Measurements from ENCODE around the gene MRPL18. TPM values are rescaled to one million over a fixed set of nuclear protein-coding genes. Genes with fewer than 3 reads are reported as not detected.

MRPL18 gene
- total and polyA plus RNA-seq, 2 of the 8 experiments (the other 6 are each of a cell fraction or from before 2014, with no cell fraction given): 58.7 to 79.8 TPM

DNA sequence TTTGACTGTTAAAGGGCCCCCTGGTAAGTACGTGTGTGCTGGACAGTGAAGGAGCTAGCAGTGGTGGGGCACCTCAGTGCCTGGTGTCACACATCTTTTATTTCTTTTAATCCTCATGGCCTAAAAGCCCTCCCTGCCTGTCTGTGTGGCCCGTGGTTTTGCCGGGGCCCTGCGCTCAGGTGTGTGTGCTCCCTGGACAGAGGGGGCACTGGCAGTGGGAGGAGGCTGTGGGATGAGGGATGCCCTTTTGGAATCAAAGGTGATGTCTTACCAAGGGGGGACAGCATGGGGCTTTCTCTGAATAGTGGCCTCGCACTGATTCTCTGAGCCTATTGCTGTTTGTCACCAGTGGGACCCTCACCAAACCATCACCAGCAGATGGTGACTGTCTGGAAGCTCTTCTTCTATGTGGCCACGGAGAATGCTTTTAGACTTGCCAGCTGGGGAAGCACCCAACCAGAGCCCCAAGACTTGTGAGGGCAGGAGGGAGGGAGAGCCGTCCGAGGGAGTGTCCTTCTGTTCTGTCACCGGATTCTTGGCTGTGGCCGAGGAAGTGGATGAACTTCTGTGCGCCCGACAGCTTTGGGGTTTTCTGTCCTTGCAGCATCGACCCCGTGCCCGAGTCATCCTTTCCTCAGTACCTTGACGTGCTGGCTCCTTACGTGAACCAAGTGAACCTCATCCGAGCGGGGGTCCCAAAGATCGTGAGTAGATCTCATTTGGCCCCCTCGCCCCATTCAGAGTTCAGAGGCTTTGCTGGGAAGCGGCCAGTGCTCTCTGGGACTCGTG is 27.9 kb downstream of the MRPL18 start:
- no peak overlapping the region for H3K9ac ChIP-seq (replicated peaks in 1 of 4; ENCODE audit: extremely low read depth in 1 of 4, low read depth in 3 of 4, low read length in 3 of 4)
- no peak overlapping the region for H2BK12ac ChIP-seq (ENCODE audit: low read depth, low read length)
- WGBS, 2 experiments (ENCODE audit: extremely low coverage in 1 of 2, insufficient coverage in 1 of 2, insufficient read length in 1 of 2, insufficient replicate concordance in 2 of 2, low coverage in 1 of 2, low lambda C conversion rate in 2 of 2, missing lambda C conversion rate in 1 of 2): 92% methylated on average over 23 of the region's 23 CpGs; no CpG with 5 or more reads in 1 of the 2 experiments
- no peaks in the 10 kb centered on the region; a peak in 1 of 4 replicates for H3K79me2 ChIP-seq (ENCODE audit: control insufficient read depth in 1 of 2, insufficient read depth in 2 of 2, low read length in 2 of 2)
- no peak overlapping the region for H2BK5ac ChIP-seq (ENCODE audit: low read depth, low read length)
- no peak overlapping the region for H3K23ac ChIP-seq (ENCODE audit: insufficient read length)
- H4K5ac ChIP-seq (ENCODE audit: insufficient read length, low read depth, low read length): no peak overlapping the region
- H3K27me3 ChIP-seq (replicated peaks in 1 of 4; ENCODE audit: control insufficient read depth in 3 of 4, extremely low read depth in 1 of 4, insufficient read depth in 3 of 4, low read length in 3 of 4): no peaks in the 10 kb centered on the region
- no peak overlapping the region for H2BK15ac ChIP-seq (ENCODE audit: low read length)
- no peak overlapping the region for H4K91ac ChIP-seq (replicated peaks; ENCODE audit: insufficient read length, low read length)
- no peaks in the 10 kb centered on the region for H3K23me2 ChIP-seq (ENCODE audit: low read depth, low read length)
- no peak overlapping the region for H3K4me2 ChIP-seq (ENCODE audit: insufficient read depth in 1 of 2, low read depth in 2 of 2, low read length in 2 of 2)
- no peak overlapping the region for H2BK20ac ChIP-seq (ENCODE audit: low read length)
- FAIRE-seq (no peak), DNase-seq (ENCODE audit: low read depth in 1 of 2, low spot score in 2 of 2) (no peak)
- H3K27ac ChIP-seq (ENCODE audit: low read depth, low read length): no peak overlapping the region
- H3K79me1 ChIP-seq (ENCODE audit: low read depth, low read length): no peaks in the 10 kb centered on the region
- no peak overlapping the region for H3K4ac ChIP-seq (replicated peaks; ENCODE audit: insufficient read length, low read depth, low read length)
- peaks cover 0 to 2% of the 10 kb centered on the region in 2 experiments for H4K20me1 ChIP-seq (replicated peaks in 1 of 2; ENCODE audit: control insufficient read depth in 1 of 2, insufficient read depth in 2 of 2, low read length in 2 of 2)
- H3K18ac ChIP-seq (ENCODE audit: extremely low read depth, low read length): no peak overlapping the region
- H3K14ac ChIP-seq (ENCODE audit: insufficient read length): no peak overlapping the region
- H2AFZ ChIP-seq (ENCODE audit: low read length): no peak overlapping the region
- H2AK5ac ChIP-seq (ENCODE audit: low read depth, low read length): no peak overlapping the region
- no peak overlapping the region for H3K56ac ChIP-seq (replicated peaks; ENCODE audit: insufficient read length, low read depth, low read length)
- no peak overlapping the region for H2BK120ac ChIP-seq (replicated peaks; ENCODE audit: low read depth, low read length)
- CTCF ChIA-PET (ENCODE audit: partially characterized antibody): no interaction called here
- H3K9me3 ChIP-seq (ENCODE audit: insufficient read depth in 2 of 2, low read depth in 1 of 2, low read length in 1 of 2): no peaks in the 10 kb centered on the region
- no peak overlapping the region; the same call in 1 of the 2 replicates for H4K8ac ChIP-seq (ENCODE audit: extremely low read depth, insufficient read depth, low read length)
- no peaks in the 10 kb centered on the region for H3K36me3 ChIP-seq (ENCODE audit: control insufficient read depth in 2 of 4, insufficient read depth in 4 of 4, low read length in 3 of 4)
- H3K4me1 ChIP-seq (replicated peaks in 1 of 4; ENCODE audit: control insufficient read depth in 3 of 4, insufficient read depth in 4 of 4, low read length in 3 of 4): peaks cover 0 to 11% (median 5%) of the 10 kb centered on the region in 4 experiments; a peak in 5 of 7 replicates
- no peak overlapping the region for H3K4me3 ChIP-seq (ENCODE audit: extremely low read depth in 1 of 4, insufficient read depth in 2 of 4, low read depth in 3 of 4, low read length in 4 of 4)
- POLR2A ChIA-PET (ENCODE audit: partially characterized antibody): interaction anchor here (1.2 to 1.4 kb wide), 2 partner anchors 14 to 19 kb away, joined by 3 read pairs; no protein-coding TSS in a partner anchor
- no peak for TF ChIP-seq ASH2L (IDR thresholded peaks at IDR 0.05; ENCODE audit: low read length)
- no peak for TF ChIP-seq SIX5 (IDR thresholded peaks at IDR 0.05; ENCODE audit: low read depth, low read length)
- no peak for TF ChIP-seq POU5F1 (IDR thresholded peaks at IDR 0.05; ENCODE audit: low read depth, low read length)
- no peak for TF ChIP-seq EGR1 (IDR thresholded peaks at IDR 0.05; ENCODE audit: borderline replicate concordance, low read depth, low read length)
- no peak for TF ChIP-seq EP300 (IDR thresholded peaks at IDR 0.05; ENCODE audit: borderline replicate concordance in 1 of 2, low read depth in 2 of 2, low read length in 2 of 2)
- no peak for TF ChIP-seq POLR2AphosphoS5 (IDR thresholded peaks at IDR 0.05; ENCODE audit: low read depth, low read length)
- no peak for TF ChIP-seq GTF2F1 (IDR thresholded peaks at IDR 0.05; ENCODE audit: borderline replicate concordance, low read depth, low read length)
- TF ChIP-seq TAF1 (IDR thresholded peaks at IDR 0.05; ENCODE audit: low read depth, low read length): no peak

Data from H1 (cell line).